ENCODE data around the gene FILIP1.
A peak's percentile ranks its signal among the peaks of the same experiment; 100 is the strongest.

FILIP1 gene

GRCh38 chr6:75246386-75246785, 247.2 kb downstream of the FILIP1 start:
- no peak for DNase-seq

GRCh38 chr6:75244063-75244584, 249.5 kb downstream of the FILIP1 start:
- no peak for DNase-seq

GRCh38 chr6:75243333-75244062, 250.1 kb downstream of the FILIP1 start, which contains the start of gene COX7A2:
COX7A2 (minus strand) TSS chr6:75243801; CDS start chr6:75243734, 67 bp downstream.
- peak; percentile 91 to 94 for DNase-seq

Measured in NCI-H1930 (cell line).